ENCODE data around the gene SMOC1.

SMOC1 gene

DNA sequence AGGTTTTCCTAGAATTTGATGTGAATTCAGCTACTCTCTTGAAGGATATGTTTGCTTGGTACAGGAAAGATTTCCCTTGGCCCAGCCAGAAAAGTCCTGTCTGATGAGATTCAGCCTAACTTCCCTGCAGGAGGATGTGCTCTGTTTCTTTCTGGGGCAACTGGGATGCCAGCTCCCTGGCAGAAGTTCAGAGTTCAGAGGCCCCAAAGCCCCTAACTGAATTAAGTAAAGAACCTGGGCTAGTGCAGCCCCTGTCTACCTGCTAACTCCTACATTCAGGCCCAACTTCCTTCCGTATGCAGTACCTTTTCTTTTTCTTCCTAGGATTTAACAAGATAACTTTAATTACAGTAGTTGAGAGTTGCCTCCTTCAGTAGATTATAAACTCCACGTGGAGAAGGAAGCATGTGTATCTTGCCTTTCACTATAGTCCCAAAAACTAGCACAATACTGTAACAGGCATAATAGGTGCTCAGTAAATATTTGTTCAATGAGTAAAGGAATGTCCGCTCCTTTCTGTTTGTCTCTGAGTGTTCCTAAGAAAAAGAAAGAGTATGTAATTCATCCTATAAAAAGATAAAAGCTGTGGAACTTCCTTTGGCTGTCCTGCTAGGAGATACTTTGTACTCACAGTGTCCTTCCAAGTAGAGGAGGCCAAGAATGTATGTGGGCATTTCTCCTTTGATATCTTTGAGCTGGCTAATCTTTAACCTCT, 168.5 kb downstream of the SMOC1 start:
- DNase-seq, result no peak

- no peak for DNase-seq
Observed at GRCh38 chr14:70048313-70048654, 169.1 kb downstream of the SMOC1 start.

GRCh38 chr14:70049605-70050004, 170.4 kb downstream of the SMOC1 start:
- DNase-seq, result no peak

- DNase-seq, result no peak
Observed at GRCh38 chr14:70050136-70050535, 170.9 kb downstream of the SMOC1 start.

DNA sequence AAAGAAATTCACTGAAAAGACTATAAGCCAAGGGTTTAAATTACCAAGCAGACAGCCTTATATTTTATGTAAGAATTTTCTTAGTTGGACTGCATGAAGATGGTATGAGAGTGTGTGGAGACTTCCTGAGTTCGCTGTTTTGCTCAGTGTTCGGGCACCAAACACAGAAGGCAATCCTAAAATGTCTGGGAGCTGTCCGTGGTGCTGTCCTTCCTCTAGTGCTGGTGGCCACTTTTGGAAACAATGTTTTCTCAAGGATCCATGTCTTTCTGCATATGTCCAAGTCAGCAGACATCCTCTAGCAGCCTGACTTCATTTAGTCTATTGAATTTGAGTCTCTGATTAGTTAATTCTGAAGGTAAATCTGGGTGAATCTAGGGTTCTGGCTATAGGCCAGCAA, 173.8 kb downstream of the SMOC1 start:
- no peak for DNase-seq

DNA sequence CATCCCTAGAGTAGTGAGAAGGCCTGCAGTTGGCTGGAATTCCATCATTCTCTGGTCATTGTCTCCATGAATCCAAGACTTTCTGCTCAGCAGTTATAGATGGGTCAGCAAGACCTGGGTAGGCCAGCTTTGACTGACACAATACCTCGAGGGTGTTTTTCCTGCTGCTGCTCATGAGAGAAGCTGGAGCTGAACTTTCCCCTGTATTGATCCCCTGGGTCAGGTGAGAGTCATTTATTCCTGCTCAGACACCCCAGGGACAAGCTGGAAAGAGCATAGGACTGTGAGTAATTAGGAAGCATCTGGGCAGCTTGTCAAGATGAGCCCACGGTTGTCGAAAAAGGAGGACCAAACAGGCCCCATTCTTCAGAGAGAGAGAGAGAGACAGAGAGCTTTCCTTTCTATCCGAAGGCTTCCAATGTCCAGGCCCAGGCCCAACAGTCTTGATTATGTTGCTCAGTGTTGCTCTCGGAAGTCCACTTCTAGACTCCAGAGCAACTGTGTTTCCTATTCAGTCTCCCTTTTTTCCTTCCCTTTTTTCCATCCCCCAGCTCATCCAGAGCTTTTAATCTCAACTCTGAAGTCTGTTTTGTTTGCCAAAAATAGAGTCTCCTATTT, 178.4 kb downstream of the SMOC1 start:
- DNase-seq, result no peak

GRCh38 chr14:70059545-70059944, 180.3 kb downstream of the SMOC1 start:
- no peak for DNase-seq

GRCh38 chr14:70061108-70061507, 181.9 kb downstream of the SMOC1 start:
- DNase-seq, result no peak

GRCh38 chr14:70064136-70064865, 185.1 kb downstream of the SMOC1 start:
- DNase-seq, result no peak

- no peak for DNase-seq
Observed at GRCh38 chr14:70067810-70068209, 188.6 kb downstream of the SMOC1 start.

GRCh38 chr14:70069186-70069585, 190.0 kb downstream of the SMOC1 start:
- no peak for DNase-seq

DNA sequence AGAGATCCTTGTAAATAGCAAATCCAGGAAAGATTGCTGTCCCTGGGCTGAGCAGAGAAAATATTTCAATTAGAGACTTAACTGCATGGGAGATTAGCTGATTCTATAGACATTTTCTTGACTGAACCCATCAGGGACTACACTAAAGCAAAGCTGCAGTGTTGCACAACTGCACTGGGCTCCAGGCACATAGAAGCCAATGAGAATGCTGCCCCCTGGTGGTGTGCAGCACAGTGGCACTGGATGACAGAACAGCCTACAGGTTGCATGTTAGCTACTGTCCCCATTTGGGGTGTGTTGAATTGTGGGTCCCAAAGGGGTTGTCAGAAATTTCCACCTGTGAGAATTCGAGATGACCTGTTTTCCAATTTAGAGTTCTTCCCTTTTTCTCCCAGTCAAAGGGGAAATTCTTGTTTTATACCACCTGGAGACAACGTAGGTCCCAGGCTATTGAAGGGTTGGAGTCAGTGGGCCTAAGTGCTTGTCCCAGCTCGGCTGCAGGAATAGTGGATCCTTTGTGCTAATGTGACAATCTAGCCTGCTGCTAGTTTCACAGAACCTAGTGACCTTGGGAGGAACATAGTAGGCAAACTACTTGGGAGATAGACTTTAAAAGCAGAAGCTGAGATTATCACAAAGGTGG, 194.8 kb downstream of the SMOC1 start:
- DNase-seq, result peak; percentile 46

GRCh38 chr14:70077005-70077404, 197.8 kb downstream of the SMOC1 start:
- DNase-seq, result no peak

DNA sequence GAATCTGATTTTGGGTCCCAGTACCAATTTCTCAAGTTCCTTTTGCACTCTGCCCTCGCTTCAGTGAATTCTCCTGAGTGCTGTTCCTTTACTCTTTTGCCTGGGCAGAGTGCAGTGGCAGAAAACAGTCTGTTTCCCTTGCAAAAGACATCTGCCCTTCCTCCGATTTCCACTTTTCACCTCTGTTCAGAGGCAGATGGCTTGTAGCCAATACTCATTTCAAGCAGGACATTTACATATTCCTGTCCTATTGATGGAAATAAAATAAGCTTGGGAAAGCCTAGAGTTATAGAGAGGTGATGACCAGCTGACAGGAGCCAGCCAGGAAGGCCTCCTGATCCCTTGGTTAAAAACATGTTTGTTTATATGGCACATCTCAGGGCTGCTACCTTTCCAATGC, 198.5 kb downstream of the SMOC1 start:
- no peak for DNase-seq

DNA sequence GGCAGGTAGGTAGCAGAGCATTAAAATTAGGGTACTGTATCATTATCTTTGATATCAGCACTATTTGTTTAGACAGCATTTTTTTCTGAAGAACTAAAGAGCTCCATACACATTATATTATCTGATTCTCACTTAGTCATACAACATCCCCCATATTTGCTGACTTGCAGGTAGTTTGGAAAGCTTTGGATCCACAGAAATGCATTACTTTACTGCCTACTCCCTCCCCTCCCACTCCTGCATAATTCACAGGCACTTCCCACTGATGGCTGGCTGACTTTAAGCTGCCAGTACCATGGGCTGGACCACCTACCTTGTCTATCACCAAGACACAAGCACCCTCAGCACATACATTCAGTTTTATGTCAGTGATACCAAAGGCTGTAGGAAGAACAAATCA, 199.1 kb downstream of the SMOC1 start:
- DNase-seq, result no peak

- no peak for DNase-seq
Observed at GRCh38 chr14:70080076-70080475, 200.9 kb downstream of the SMOC1 start.
